T-helper 1 cell treated with Interleukin-12 subunit alpha and Interleukin-12 subunit beta and Interleukin-4 antibody, amounts not matched to agents 30 μg/mL and 1 μg/mL, for 36 hours (primary cell): Measurements from ENCODE around the gene BHMT.

Source experiments
- H3K27ac Mint-ChIP-seq: one replicate; pipeline ENCODE4 v1.8.0; 2021; ENCODE audit warnings: mild to moderate bottlenecking, mixed read lengths
- H3K27me3 Mint-ChIP-seq: one replicate; pipeline ENCODE4 v1.8.0; 2021; ENCODE audit warnings: low read depth, mixed read lengths
- H3K36me3 Mint-ChIP-seq: one replicate; pipeline ENCODE4 v1.8.0; 2021; ENCODE audit warnings: low read depth, mixed read lengths
- H3K4me1 Mint-ChIP-seq: one replicate; pipeline ENCODE4 v1.8.0; 2021; ENCODE audit warnings: low read depth, mixed read lengths
- H3K4me3 Mint-ChIP-seq: one replicate; pipeline ENCODE4 v1.8.0; 2021; ENCODE audit warnings: mild to moderate bottlenecking, moderate library complexity, mixed read lengths
- H3K9me3 Mint-ChIP-seq: one replicate; pipeline ENCODE4 v1.8.0; 2021; ENCODE audit warnings: mixed read lengths

Gene BHMT

DNA sequence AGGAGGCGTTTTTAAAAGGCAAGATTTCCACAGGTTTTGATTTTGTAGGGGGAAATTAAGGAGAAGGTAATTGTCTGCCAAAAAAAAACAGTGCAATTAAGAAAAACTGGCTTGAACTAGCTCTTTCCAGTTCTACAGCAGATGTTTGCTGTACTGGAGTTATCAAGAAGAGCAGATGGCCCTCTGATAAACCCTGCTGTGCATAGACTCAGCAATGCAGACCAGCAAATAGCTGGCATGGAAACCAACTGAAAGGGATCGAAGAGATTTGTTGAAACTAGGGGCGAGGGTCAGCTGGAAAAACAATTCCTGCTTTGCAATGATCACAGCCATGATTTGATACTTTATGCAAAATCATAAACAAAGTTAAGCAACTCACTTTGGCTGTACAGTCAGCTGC is 17.8 kb upstream of the BHMT start:
- Mint-ChIP-seq H3K27me3 (peaks cover 5% of the 10 kb centered on the region), H3K4me1 (no peaks in the 10 kb centered on the region), H3K4me3 (no peak overlapping the region)

GRCh38 chr5:79105868-79106267 is 5.7 kb upstream of the BHMT start:
- Mint-ChIP-seq H3K4me3 (no peak overlapping the region), H3K4me1 (no peaks in the 10 kb centered on the region), H3K27ac (no peak overlapping the region), H3K9me3 (no peaks in the 10 kb centered on the region), H3K27me3 (peaks cover 51% of the 10 kb centered on the region), H3K36me3 (no peaks in the 10 kb centered on the region)

More for the DNA sequence above, 17.8 kb upstream of the BHMT start:
- Mint-ChIP-seq H3K9me3 (no peaks in the 10 kb centered on the region), H3K27ac (no peak overlapping the region), H3K36me3 (no peaks in the 10 kb centered on the region)

DNA sequence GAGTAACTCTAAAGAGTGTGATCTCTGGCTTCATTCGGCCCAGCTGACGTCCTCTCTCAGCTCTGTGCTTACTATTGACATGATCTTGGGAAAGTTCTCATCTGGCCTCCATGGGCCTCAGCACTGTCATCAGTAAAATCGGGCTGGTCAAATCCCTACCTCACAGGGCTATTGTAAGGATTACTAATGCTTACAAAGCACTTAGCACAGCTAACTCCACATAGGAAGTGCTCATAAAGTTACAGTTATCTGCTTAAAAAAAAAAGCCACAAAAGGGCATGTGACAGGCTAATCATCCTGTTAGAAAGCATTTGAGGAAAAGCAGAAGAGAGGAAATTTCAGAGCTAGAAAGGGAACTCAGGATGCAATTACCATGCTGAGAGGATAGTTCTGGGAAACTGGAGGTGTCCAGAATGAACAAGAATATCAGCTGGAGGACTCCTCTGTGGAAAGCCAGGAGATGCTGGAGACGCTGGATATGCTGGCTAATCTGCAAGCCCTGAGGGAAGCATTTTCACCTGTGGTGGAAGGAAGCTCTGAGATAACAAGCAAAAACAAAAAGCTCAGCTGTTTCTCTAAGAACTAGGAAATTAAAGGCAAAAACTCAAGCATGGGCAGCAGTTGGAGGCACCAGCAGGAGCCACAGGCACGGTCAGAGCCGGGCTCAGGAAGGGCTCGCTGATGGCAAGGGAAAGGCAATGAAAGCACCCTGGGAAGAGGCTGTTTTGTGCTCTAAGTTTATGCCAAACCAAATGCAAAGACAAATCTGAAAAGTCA is 4.4 kb upstream of the BHMT start:
- Mint-ChIP-seq H3K4me3 (no peak overlapping the region), H3K27me3 (peaks cover 63% of the 10 kb centered on the region), H3K36me3 (no peaks in the 10 kb centered on the region), H3K9me3 (no peaks in the 10 kb centered on the region), H3K27ac (no peak overlapping the region), H3K4me1 (peaks cover 1% of the 10 kb centered on the region)

DNA sequence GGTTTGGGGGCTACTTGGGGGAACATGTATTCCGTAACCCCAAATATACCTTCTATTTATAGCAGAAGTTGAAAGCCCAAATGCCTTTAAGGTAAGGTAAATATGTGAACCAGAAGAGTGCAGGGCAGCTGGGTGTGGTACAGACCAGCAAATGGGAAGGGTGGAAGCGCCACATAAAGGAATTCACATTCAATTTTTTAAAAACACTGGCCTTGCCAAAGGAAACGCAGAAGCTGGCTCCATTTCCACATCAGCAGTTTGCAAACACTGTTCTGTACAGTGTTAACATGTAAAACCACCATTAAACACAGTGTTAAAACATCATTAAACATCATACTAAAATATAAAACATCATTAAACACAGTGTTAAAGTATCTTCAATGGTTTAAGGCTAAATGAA is 3.5 kb upstream of the BHMT start:
- Mint-ChIP-seq H3K4me1 (peaks cover 1% of the 10 kb centered on the region), H3K36me3 (no peaks in the 10 kb centered on the region), H3K27me3 (peaks cover 72% of the 10 kb centered on the region), H3K27ac (no peak overlapping the region), H3K9me3 (no peaks in the 10 kb centered on the region), H3K4me3 (no peak overlapping the region)

GRCh38 chr5:79108792-79109191 is 2.8 kb upstream of the BHMT start:
- H3K36me3 Mint-ChIP-seq, result no peaks in the 10 kb centered on the region
- H3K4me3 Mint-ChIP-seq, result no peak overlapping the region
- no peak overlapping the region for H3K27ac Mint-ChIP-seq
- H3K4me1 Mint-ChIP-seq, result peaks cover 1% of the 10 kb centered on the region
- H3K9me3 Mint-ChIP-seq, result no peaks in the 10 kb centered on the region
- H3K27me3 Mint-ChIP-seq, result peaks cover 78% of the 10 kb centered on the region

- H3K27ac Mint-ChIP-seq, result no peak overlapping the region
- H3K4me1 Mint-ChIP-seq, result peaks cover 1% of the 10 kb centered on the region
- H3K36me3 Mint-ChIP-seq, result no peaks in the 10 kb centered on the region
- H3K9me3 Mint-ChIP-seq, result no peaks in the 10 kb centered on the region
- no peak overlapping the region for H3K4me3 Mint-ChIP-seq
- peaks cover 77% of the 10 kb centered on the region for H3K27me3 Mint-ChIP-seq
Measured at GRCh38 chr5:79109527-79110492, 1.8 kb upstream of the BHMT start.

GRCh38 chr5:79111960-79112702 is 522 bp downstream of the BHMT start:
- H3K4me3 Mint-ChIP-seq, result no peak overlapping the region
- H3K36me3 Mint-ChIP-seq, result no peaks in the 10 kb centered on the region
- H3K27me3 Mint-ChIP-seq, result peaks cover 69% of the 10 kb centered on the region
- no peaks in the 10 kb centered on the region for H3K9me3 Mint-ChIP-seq
- H3K4me1 Mint-ChIP-seq, result peaks cover 1% of the 10 kb centered on the region
- no peak overlapping the region for H3K27ac Mint-ChIP-seq

- Mint-ChIP-seq H3K27me3 (peaks cover 64% of the 10 kb centered on the region), H3K4me1 (peaks cover 1% of the 10 kb centered on the region), H3K36me3 (no peaks in the 10 kb centered on the region), H3K4me3 (no peak overlapping the region), H3K9me3 (no peaks in the 10 kb centered on the region), H3K27ac (no peak overlapping the region)
Measured at GRCh38 chr5:79112703-79113058, 1.1 kb downstream of the BHMT start.

DNA sequence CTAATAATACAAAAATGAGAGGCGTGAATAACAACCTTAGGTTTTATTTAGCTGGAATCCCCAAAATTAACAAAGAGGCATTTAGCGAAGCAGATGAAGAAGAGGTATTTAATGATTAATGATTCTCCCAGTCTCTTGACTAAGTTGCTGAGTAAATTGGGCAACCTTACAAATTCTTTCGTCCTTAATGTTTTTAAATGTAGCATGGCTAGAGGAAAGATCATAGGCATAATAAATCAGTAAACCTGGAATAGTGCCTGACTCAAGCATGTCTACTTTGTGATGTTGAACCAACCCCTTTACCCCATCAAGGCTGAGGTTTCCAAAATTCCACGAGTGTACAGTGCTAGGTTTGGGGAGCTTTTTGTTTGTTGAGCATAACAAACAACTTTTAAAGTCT is 7.9 kb downstream of the BHMT start:
- no peaks in the 10 kb centered on the region for H3K36me3 Mint-ChIP-seq
- no peaks in the 10 kb centered on the region for H3K4me1 Mint-ChIP-seq
- no peak overlapping the region for H3K27ac Mint-ChIP-seq
- no peak overlapping the region for H3K4me3 Mint-ChIP-seq
- no peaks in the 10 kb centered on the region for H3K9me3 Mint-ChIP-seq
- peaks cover 13% of the 10 kb centered on the region for H3K27me3 Mint-ChIP-seq

DNA sequence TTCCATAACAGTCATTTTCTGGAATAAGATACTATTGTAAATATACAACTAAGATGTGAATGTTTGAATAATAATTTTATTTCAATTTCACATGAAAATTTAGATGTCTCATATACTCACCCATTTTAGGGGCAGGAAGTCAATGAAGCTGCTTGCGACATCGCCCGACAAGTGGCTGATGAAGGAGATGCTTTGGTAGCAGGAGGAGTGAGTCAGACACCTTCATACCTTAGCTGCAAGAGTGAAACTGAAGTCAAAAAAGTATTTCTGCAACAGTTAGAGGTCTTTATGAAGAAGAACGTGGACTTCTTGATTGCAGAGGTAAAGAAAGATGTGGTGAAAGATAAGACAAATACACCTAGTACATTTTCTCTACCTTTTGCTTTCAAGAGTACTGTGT is 8.6 kb downstream of the BHMT start:
- H3K4me3 Mint-ChIP-seq, result no peak overlapping the region
- H3K4me1 Mint-ChIP-seq, result no peaks in the 10 kb centered on the region
- no peaks in the 10 kb centered on the region for H3K9me3 Mint-ChIP-seq
- no peak overlapping the region for H3K27ac Mint-ChIP-seq
- H3K36me3 Mint-ChIP-seq, result no peaks in the 10 kb centered on the region
- H3K27me3 Mint-ChIP-seq, result peaks cover 8% of the 10 kb centered on the region

DNA sequence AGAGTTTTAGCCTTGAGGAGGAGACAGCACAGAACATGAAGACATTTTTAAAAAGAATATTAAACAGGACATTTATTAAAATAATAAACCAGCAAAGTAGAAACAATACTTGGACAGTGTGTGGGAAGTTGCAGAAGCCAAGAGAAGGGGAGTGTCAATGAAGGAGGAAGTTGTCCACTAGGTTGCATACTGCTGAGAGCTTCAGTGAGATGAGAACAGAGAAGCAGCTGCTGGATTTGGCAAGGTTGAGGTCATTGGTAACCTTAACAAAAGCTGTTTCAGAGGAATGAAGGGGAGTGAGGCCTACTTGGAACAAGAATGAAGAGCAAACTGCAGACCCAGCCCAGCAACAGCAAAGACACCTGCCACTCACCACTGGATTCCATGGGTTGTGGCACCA is 11.4 kb downstream of the BHMT start:
- Mint-ChIP-seq H3K36me3 (no peaks in the 10 kb centered on the region), H3K27me3 (peaks cover 3% of the 10 kb centered on the region), H3K9me3 (no peaks in the 10 kb centered on the region), H3K4me1 (no peaks in the 10 kb centered on the region), H3K27ac (no peak overlapping the region), H3K4me3 (no peak overlapping the region)

DNA sequence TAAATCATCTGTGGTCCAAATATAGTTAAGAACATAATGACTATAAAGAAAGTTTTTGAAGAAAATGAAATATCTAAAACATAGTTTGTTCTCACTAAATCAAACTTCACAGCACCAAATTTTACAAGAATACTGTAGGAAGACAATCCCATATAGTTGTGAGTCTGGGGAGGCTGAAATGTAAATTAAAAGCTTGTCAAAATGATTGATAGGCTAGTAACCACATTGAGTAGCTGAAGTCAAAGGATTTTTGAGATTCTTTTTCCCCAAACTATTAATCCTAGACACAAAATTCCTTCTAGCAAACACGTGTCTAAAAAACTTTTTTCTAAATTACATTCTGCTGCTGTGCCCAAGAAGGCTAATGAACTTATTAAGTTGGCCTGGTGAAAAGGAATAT is 13.0 kb downstream of the BHMT start:
- no peaks in the 10 kb centered on the region for H3K27me3 Mint-ChIP-seq

GRCh38 chr5:79130781-79131180 is 19.2 kb downstream of the BHMT start:
- Mint-ChIP-seq H3K4me3 (no peak overlapping the region), H3K4me1 (peaks cover 8% of the 10 kb centered on the region), H3K9me3 (no peaks in the 10 kb centered on the region), H3K27ac (no peak overlapping the region), H3K27me3 (peaks cover 4% of the 10 kb centered on the region), H3K36me3 (no peaks in the 10 kb centered on the region)

More for the DNA sequence above, 13.0 kb downstream of the BHMT start:
- H3K9me3 Mint-ChIP-seq, result no peaks in the 10 kb centered on the region
- H3K36me3 Mint-ChIP-seq, result no peaks in the 10 kb centered on the region
- no peaks in the 10 kb centered on the region for H3K4me1 Mint-ChIP-seq
- no peak overlapping the region for H3K27ac Mint-ChIP-seq
- no peak overlapping the region for H3K4me3 Mint-ChIP-seq

DNA sequence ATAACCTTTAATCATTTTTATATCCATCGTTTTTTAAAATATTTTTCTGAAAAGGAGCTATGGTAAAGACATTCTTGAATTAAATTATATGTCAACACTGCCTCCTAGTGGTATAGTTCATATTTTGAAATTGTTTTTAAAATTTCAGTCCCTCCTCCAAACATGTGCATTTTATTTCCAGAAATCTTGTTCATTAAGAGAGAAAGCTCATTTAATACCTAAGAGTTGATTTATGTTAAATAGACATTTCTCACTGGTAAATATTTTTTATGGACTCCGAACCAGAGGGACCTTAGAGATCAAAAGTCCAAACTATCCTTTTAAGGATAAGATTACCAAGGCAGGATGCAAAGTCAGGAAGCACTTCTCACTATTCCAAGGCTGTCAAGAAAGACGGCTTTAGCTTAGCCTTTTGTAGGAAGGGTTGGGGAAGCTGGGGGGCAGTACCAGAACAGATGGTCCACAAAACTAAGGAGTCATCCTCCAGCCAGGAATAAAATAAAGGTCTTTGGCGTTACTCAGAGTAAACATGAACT is 21.6 kb downstream of the BHMT start:
- Mint-ChIP-seq H3K4me1 (peaks cover 8% of the 10 kb centered on the region), H3K9me3 (no peaks in the 10 kb centered on the region), H3K27ac (no peak overlapping the region), H3K27me3 (peaks cover 4% of the 10 kb centered on the region), H3K4me3 (peak overlapping the region; percentile 29), H3K36me3 (no peaks in the 10 kb centered on the region)
